Endothelial cell of hepatic sinusoid (primary cell): Measurements from ENCODE around the gene DUSP18.
"Not testable (repeated sequence)": the region's sequence is repeated elsewhere in the genome, so short reads cannot be mapped to it uniquely, and the experiment has no call there.

Experiments
- in situ Hi-C: cut with HindIII; loops from 2 replicates; pipeline ENCODE4 v1.10.0; 2017; ENCODE audit warnings: low sequenced_read_pairs

Gene DUSP18

GRCh38 chr22:30679895-30680690, 12.4 kb upstream of the DUSP18 start:
- in situ Hi-C loops: not testable (repeated sequence)

GRCh38 chr22:30676565-30676964, 8.9 kb upstream of the DUSP18 start:
- in situ Hi-C loops: not testable (repeated sequence)

- in situ Hi-C loops: no loop called here
Measured at GRCh38 chr22:30675436-30675835, 7.8 kb upstream of the DUSP18 start.

GRCh38 chr22:30674482-30674881, 6.8 kb upstream of the DUSP18 start:
- in situ Hi-C loops: no loop called here

- in situ Hi-C loops: no loop called here
Measured at GRCh38 chr22:30673136-30673535, 5.5 kb upstream of the DUSP18 start.

GRCh38 chr22:30671071-30671470, 3.4 kb upstream of the DUSP18 start:
- in situ Hi-C loops: no loop called here

GRCh38 chr22:30668386-30668710, 673 bp upstream of the DUSP18 start:
- in situ Hi-C loops: no loop called here

GRCh38 chr22:30667107-30667493, 575 bp downstream of the DUSP18 start:
- in situ Hi-C loops: no loop called here

GRCh38 chr22:30665786-30666185, 1.9 kb downstream of the DUSP18 start:
- in situ Hi-C loops: no loop called here

GRCh38 chr22:30665266-30665665, 2.4 kb downstream of the DUSP18 start:
- in situ Hi-C loops: no loop called here

- in situ Hi-C loops: no loop called here
Measured at GRCh38 chr22:30664798-30665197, 2.9 kb downstream of the DUSP18 start.

GRCh38 chr22:30662040-30662439, 5.6 kb downstream of the DUSP18 start:
- in situ Hi-C loops: no loop called here

GRCh38 chr22:30655532-30655931, 12.1 kb downstream of the DUSP18 start:
- in situ Hi-C loops: no loop called here

- in situ Hi-C loops: no loop called here
Measured at GRCh38 chr22:30654361-30654760, 13.3 kb downstream of the DUSP18 start.

GRCh38 chr22:30652852-30653251, 14.8 kb downstream of the DUSP18 start:
- in situ Hi-C loops: no loop called here

- in situ Hi-C loops: no loop called here
Measured at GRCh38 chr22:30650508-30651116, 17.1 kb downstream of the DUSP18 start.

- in situ Hi-C loops: no loop called here
Measured at GRCh38 chr22:30649430-30650007, 18.2 kb downstream of the DUSP18 start.

- in situ Hi-C loops: no loop called here
Measured at GRCh38 chr22:30648825-30649224, 18.9 kb downstream of the DUSP18 start.

- in situ Hi-C loops: no loop called here
Measured at GRCh38 chr22:30647536-30647935, 20.1 kb downstream of the DUSP18 start.

GRCh38 chr22:30646518-30647160, 21.0 kb downstream of the DUSP18 start:
- in situ Hi-C loops: no loop called here

- in situ Hi-C loops: no loop called here
Measured at GRCh38 chr22:30643055-30643875, 24.4 kb downstream of the DUSP18 start.
